ENCODE results near the gene ZNF735.
"Not testable (repeated sequence)": the region's sequence is repeated elsewhere in the genome, so short reads cannot be mapped to it uniquely, and the experiment has no call there.

ZNF735 gene

DNA sequence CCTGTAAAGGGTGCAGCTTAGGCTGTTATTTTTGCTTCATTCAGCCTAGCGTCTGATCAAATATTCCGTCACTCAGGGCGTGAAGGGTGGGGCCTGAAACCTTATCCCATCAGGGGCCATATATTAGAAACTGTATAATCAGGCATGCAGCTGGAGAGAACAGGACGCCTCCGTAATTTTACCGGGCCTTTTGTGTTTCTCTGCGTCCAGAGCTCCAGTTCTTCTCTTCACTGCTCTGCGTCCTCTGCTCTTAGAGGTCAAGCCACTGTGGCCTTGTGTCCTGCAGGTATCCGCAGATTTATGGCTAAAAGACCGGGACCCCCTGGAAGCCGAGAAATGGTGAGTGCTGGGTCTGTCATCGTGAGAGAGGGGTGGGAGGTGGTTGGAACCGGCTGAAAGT is at the start of gene ZNF735:
Gene ZNF735 (plus strand): TSS at position 301 of the 400 bp plus-strand sequence. CDS start 0 bp downstream, at position 301.
- no peak within 1 kb of the TSS for H3K4me3 ChIP-seq
- H4K20me1 ChIP-seq = no peaks in the 10 kb centered on the region
- no peaks in the 10 kb centered on the region for H3K27me3 ChIP-seq
- no peaks in the 10 kb centered on the region for H3K4me1 ChIP-seq
- no peak within 1 kb of the TSS for H3K4me2 ChIP-seq
- H3K27ac ChIP-seq = no peak within 1 kb of the TSS
- H3K36me3 ChIP-seq = no peaks in the 10 kb centered on the region
- no peak within 1 kb of the TSS for H3K9ac ChIP-seq
- H3K9me3 ChIP-seq (replicated peaks in 1 of 11) = peaks cover 43 to 75% (median 62%) of the 10 kb centered on the region in 11 experiments
- TF ChIP-seq Cebpa-rat (IDR thresholded peaks at IDR 0.05) = no peak

DNA sequence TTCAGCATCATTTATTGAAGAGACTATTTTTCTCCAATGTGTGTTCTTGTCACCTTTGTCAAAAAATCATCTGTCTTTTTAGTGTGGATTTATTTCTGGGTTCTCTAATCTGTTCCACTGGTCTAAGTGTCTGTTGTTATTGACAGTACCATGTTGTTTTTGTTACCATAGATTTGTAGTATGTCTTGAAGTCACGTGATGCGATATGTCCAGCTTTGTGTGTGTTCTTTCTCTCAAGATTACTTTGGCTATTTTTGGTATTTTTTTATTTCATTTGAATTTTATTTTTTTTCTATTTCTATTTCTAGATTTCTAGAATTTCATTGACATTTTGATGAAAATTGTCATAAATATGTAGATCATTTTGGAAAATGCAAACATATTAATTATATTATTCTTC is 36.0 kb upstream of the ZNF735 start:
- not testable (repeated sequence) for H3K27me3 ChIP-seq, H3K4me2 ChIP-seq
- peaks cover 8 to 22% (median 17%) of the 10 kb centered on the region in 11 experiments; a peak in 19 of 22 replicates for H3K9me3 ChIP-seq (replicated peaks in 1 of 11)

DNA sequence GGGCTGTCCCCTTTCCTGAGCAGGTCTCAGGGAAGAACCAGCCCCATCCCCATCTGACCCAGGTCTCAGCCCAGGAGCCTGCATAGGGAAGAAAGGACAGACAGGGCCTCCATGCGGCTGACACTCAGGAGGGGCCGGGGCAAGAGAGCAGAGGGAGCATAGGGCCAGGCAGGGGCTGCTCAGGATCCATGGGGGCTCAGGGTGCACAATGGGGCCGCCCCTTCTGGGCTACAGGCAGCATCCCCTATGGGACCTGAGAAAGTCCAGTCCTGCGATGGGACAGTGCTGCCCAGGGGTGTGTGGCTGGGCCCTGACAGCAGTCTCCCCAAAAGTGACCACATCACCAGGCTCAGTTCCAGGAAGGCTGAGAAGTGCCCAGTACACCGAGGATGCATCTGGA is 32.7 kb upstream of the ZNF735 start:
- H3K9me3 ChIP-seq (replicated peaks in 1 of 11) = peaks cover 8 to 23% (median 17%) of the 10 kb centered on the region in 11 experiments; a peak in 19 of 22 replicates
- H3K4me1 ChIP-seq = no peaks in the 10 kb centered on the region
- no peaks in the 10 kb centered on the region for H3K27me3 ChIP-seq
- no peak for TF ChIP-seq Cebpa-rat (IDR thresholded peaks at IDR 0.05)
- H4K20me1 ChIP-seq = no peaks in the 10 kb centered on the region
- no peak overlapping the region for H3K27ac ChIP-seq
- H3K9ac ChIP-seq = no peak overlapping the region
- no peak overlapping the region for H3K4me2 ChIP-seq
- no peaks in the 10 kb centered on the region for H3K36me3 ChIP-seq
- no peak overlapping the region for H3K4me3 ChIP-seq

More for the DNA sequence above, 36.0 kb upstream of the ZNF735 start:
- H4K20me1 ChIP-seq, H3K36me3 ChIP-seq, H3K4me1 ChIP-seq, H3K9ac ChIP-seq, H3K4me3 ChIP-seq, H3K27ac ChIP-seq: not testable (repeated sequence)

DNA sequence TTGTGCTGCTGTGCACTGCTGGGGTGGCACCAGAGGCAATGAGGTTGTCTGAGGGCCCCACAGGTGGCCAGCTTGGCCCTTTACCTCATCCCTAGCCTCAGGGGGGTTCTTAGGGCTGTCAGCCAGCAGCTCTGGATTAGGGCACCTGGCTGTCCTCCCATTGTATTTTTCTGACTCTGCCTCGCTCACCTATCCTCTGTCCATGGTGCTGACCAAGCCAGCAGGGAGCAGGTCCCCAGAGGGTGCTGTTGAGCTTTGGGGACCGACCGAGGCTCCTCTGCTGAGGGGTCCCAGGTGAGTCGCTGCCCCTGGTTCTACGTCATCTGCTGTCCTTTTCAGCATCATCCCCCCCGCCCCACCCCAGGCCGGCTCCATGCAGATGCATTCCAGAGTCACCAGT is 32.1 kb upstream of the ZNF735 start:
- H4K20me1 ChIP-seq = no peaks in the 10 kb centered on the region
- no peak overlapping the region for H3K27ac ChIP-seq
- no peak for TF ChIP-seq Cebpa-rat (IDR thresholded peaks at IDR 0.05)
- no peak overlapping the region for H3K4me3 ChIP-seq
- H3K4me1 ChIP-seq = no peaks in the 10 kb centered on the region
- no peak overlapping the region for H3K4me2 ChIP-seq
- H3K27me3 ChIP-seq = no peaks in the 10 kb centered on the region
- H3K9me3 ChIP-seq (replicated peaks in 1 of 11) = peaks cover 8 to 23% (median 18%) of the 10 kb centered on the region in 11 experiments; a peak in 19 of 22 replicates
- H3K9ac ChIP-seq = no peak overlapping the region
- H3K36me3 ChIP-seq = no peaks in the 10 kb centered on the region

DNA sequence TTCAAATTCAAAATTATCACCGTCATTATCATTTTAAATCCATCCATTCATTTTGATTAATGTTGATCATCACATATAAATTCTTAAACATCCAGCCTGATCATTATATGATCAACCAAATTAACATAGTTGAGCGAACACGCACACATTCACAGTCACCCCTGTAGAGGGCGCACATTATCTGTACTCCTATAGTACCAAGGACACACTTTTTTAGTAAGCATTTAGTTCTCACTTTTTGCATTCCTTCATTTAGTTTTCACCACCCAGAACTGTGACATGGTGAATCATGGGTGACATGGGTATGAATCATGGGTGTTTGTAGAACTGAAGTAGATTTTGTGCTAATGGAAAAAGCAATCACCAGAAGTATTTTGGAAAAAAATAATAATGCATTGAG is 26.0 kb upstream of the ZNF735 start:
- Histone ChIP-seq H3K36me3 (no peaks in the 10 kb centered on the region), H3K9me3 (replicated peaks in 1 of 11) (peaks cover 34 to 48% (median 44%) of the 10 kb centered on the region in 11 experiments), H3K4me1 (no peaks in the 10 kb centered on the region), H3K27ac (no peak overlapping the region), H3K4me2 (no peak overlapping the region), H4K20me1 (no peaks in the 10 kb centered on the region), H3K4me3 (no peak overlapping the region), H3K9ac (no peak overlapping the region), H3K27me3 (no peaks in the 10 kb centered on the region)
- TF ChIP-seq Cebpa-rat (IDR thresholded peaks at IDR 0.05) = no peak

DNA sequence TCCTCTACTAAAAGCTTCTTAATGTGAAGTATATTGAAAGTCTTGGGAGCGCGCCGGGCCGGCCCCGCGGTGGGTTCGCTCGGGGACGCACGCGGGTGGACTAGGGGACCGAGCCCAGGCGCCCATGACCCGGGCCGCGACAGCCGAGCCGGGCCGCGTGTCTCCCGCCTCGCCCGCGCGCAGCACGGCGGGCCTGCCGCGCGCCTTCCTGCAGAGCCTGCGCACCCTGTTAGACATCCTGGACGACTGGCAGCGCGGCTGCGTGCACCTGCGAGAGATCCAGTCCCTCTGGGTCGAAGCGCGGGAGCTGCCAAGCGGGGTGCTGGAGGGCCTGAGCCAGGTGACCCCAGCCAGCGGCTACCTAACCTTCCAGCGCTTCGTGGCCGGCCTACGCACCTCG is 25.4 kb upstream of the ZNF735 start:
- Histone ChIP-seq H3K27me3 (no peaks in the 10 kb centered on the region), H3K4me1 (no peaks in the 10 kb centered on the region), H3K9ac (no peak overlapping the region), H4K20me1 (no peaks in the 10 kb centered on the region), H3K27ac (no peak overlapping the region), H3K9me3 (replicated peaks in 1 of 11) (peaks cover 34 to 48% (median 44%) of the 10 kb centered on the region in 11 experiments), H3K4me2 (no peak overlapping the region), H3K4me3 (0 out of 20 replicates have a peak overlapping the region, but pooled peaks of 1 of the 10 experiments have one; percentile 15), H3K36me3 (no peaks in the 10 kb centered on the region)
- TF ChIP-seq Cebpa-rat (IDR thresholded peaks at IDR 0.05) = no peak

DNA sequence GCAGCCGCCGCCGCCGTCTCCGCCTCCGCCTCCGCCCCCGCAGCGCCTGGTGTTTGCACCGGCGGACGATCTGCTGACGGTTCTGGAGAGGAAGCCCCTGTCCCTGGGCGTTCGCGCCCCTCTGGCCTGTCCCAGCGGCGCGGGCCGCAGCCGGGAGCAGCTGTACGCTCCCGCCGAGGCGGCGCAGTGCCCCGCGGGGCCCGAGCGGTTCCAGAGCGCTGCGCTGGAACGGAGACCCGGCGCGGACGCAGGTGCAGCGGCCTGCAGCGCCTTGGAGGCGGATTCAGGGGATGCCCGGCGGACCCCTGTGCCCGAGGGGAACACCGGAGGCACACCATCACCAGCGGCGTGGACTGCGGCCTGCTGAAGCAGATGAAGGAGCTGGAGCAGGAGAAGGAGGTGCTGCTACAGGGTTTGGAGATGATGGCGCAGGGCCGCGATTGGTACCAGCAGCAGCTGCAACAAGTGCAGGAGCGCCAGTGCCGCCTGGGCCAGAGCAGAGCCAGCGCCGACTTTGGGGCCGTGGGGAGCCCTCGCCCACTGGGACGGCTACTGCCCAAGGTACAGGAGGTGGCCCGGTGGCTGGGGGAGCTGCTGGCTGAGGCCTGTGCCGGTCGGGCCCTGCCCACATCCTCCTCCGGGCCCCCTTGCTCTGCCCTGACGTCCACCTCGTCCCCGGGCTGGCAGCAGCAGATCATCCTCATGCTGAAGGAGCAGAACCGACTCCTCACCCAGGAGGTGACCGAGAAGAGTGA is 24.8 kb upstream of the ZNF735 start:
- no peak for TF ChIP-seq Cebpa-rat (IDR thresholded peaks at IDR 0.05)
- Histone ChIP-seq H3K27ac (no peak overlapping the region), H3K9ac (no peak overlapping the region), H3K36me3 (no peaks in the 10 kb centered on the region), H3K4me1 (no peaks in the 10 kb centered on the region), H3K27me3 (no peaks in the 10 kb centered on the region), H3K4me3 (peak overlapping the region in 1 of 10 experiments; percentile 15; a peak in 1 of 20 replicates), H3K9me3 (replicated peaks in 1 of 11) (peaks cover 34 to 48% (median 44%) of the 10 kb centered on the region in 11 experiments), H4K20me1 (no peaks in the 10 kb centered on the region), H3K4me2 (no peak overlapping the region)

DNA sequence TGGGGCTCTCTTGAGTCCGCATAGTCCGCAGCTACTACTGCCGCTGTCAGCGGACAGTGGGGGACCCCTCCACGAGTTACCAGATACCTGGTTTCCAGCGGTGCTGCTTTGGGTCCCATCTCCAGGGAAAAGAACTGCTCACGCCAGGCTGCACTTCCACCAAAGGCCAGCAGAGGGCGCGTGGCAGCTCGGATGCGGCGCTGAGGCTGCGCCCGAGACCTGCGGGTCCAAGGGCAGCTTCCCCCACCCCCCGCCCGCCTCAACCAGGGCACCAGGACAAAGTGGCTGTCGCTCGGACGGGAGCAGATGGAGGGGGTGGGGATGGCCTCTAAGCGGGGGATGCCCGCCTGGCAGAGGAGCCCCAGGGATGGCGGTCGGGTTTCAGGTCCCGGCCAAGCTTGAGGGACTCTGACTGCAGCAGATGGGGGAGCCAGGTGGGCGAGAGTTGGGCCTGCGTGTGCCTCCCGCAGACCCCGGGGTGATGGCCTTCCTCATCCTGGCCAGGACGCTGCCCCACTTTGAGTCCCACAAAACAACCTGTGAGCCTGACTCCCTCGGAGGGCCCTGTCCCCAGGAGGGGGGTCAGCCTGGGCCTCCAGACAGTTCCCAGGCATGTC is 23.8 kb upstream of the ZNF735 start:
- TF ChIP-seq Cebpa-rat (IDR thresholded peaks at IDR 0.05) = no peak
- Histone ChIP-seq H3K27me3 (no peaks in the 10 kb centered on the region), H3K27ac (no peak overlapping the region), H3K36me3 (no peaks in the 10 kb centered on the region), H3K9me3 (replicated peaks in 1 of 11) (peaks cover 34 to 54% (median 48%) of the 10 kb centered on the region in 11 experiments), H3K4me3 (no peak overlapping the region), H3K9ac (no peak overlapping the region), H3K4me2 (no peak overlapping the region), H4K20me1 (no peaks in the 10 kb centered on the region), H3K4me1 (no peaks in the 10 kb centered on the region)

DNA sequence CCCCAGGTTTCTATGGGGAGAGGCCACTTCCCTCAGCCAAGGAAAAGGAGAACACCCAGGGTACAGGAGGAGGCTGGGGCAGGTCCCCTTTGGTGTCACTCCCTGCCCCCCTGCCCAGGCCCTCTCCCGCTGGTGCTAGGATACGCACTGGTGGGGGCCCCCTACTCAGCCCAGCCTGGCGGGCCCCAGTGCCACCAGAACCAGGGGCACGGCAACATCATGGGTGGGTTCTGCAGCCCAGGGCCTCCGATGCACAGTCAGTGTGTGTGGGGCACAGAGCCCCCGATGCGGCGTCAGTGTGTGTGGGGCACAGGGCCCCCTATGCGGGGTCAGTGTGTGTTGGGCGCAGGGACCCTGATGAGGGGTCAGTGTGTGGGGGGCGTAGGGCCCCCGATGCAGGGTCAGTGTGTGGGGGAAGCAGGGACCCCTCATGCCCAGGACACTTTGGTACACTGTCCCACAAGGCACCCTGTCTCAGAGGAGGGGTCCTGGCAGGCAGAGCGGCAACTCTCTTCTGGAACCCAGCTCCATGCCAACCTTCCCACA is 23.1 kb upstream of the ZNF735 start:
- no peaks in the 10 kb centered on the region for H3K4me1 ChIP-seq
- no peaks in the 10 kb centered on the region for H4K20me1 ChIP-seq
- no peak overlapping the region for H3K9ac ChIP-seq
- H3K27me3 ChIP-seq = no peaks in the 10 kb centered on the region
- H3K36me3 ChIP-seq = no peaks in the 10 kb centered on the region
- H3K27ac ChIP-seq = no peak overlapping the region
- H3K9me3 ChIP-seq (replicated peaks in 1 of 11) = peaks cover 34 to 54% (median 48%) of the 10 kb centered on the region in 11 experiments
- no peak for TF ChIP-seq Cebpa-rat (IDR thresholded peaks at IDR 0.05)
- H3K4me2 ChIP-seq = no peak overlapping the region
- H3K4me3 ChIP-seq = no peak overlapping the region

All from BLaER1 treated with 17β-estradiol and CSF1 and Interleukin-3, amounts not matched to agents 10 nM and 100 nM (cell line).